Hematopoietic multipotent progenitor cell treated with erythropoietin and hydrocortisone succinate and interleukin-3 and kit ligand, for 15 days (in vitro differentiated cells): ENCODE measurements around the gene PLA2G6.
"Not testable (repeated sequence)": the region's sequence is repeated elsewhere in the genome, so short reads cannot be mapped to it uniquely, and the experiment has no call there.

Experiments
- DNase-seq: peaks from one replicate; pipeline ENCODE4 v3.0.0-alpha.2; 2015; ENCODE audit warnings: low spot score

The PLA2G6 gene

GRCh38 chr22:38082986-38083710, 98.5 kb downstream of the PLA2G6 start:
- DNase-seq, result no peak

GRCh38 chr22:38081941-38082828, 99.4 kb downstream of the PLA2G6 start:
- DNase-seq, result no peak

DNA sequence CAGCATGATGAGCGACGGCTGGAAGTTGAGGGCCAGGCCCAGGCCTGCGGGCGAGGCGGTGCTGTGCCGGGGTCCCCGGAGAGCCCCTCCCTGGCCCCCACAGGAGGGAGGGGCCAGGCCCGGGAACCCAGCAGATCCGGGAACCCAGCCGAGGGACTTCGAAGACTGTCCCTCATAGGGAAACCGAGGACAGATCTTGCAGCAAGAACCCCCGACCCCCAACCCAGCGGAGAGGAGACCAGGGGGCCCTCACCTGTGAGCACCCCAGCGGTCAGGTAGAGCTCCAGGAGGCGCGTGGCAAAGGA, 100.0 kb downstream of the PLA2G6 start:
- no peak for DNase-seq

GRCh38 chr22:38080850-38081635, 100.6 kb downstream of the PLA2G6 start:
- DNase-seq, result no peak

GRCh38 chr22:38080474-38080849, 101.2 kb downstream of the PLA2G6 start:
- DNase-seq, result no peak

GRCh38 chr22:38079804-38080203, 101.8 kb downstream of the PLA2G6 start:
- no peak for DNase-seq

DNA sequence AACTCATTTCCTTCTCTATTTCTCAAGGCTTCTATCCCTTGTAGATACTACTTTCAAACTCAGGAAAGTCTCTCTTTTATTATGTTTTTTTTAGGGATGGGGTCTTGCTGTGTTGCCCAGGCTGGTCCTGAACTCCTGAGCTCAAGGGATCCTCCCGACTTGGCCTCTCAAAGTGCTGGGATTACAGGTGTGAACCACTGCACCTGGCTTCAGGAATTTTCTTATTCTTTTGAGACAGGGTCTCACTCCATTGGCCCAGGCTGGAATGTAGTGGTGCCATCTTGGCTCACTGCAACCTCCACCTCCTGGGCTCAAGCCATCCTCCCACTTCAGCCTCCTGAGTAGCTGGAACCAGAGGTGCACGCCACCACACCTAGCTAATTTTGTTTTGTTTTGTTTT, 102.4 kb downstream of the PLA2G6 start:
- not testable (repeated sequence) for DNase-seq

- DNase-seq, result no peak
Observed at GRCh38 chr22:38078046-38078840, 103.4 kb downstream of the PLA2G6 start.

DNA sequence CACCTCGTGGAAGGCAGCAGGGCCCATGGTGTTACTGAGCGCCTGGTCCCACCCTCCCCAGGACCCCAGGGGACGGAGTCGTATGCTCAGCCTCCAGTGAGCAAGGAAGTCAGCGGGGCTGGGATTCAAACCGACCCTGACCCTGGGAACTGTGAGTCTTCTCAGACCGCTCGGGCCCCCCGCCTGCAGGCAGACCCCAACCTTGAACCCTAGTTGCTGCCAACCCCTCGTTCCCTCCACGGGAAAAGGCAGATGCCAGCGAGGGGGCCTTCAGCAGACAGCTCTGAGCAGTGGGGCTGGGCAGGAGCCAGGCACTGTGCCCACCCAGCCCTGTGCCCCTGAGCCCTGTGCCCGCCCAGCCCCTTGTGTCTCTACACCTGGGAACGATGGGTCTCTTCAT, 104.0 kb downstream of the PLA2G6 start:
- DNase-seq, result no peak

DNA sequence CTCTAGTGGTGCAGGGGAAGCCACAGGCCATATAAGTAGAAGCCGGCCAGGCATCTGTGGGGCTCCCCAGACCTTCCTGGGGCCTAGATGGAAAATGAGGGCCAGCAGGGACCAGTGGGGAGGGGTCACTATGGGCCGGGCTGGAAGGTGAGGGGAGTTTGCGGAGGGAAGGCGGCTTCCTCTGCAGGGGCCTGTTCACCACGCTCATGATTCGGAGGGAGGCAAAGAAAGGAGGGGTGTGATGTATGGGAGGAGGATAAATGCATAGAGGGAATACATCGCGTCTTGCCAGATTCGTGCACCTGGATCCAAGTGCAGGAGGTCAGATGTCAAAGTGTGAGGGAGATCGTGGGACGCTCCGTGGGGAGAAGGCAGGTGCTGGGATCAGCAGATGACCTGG, 104.5 kb downstream of the PLA2G6 start:
- no peak for DNase-seq

DNA sequence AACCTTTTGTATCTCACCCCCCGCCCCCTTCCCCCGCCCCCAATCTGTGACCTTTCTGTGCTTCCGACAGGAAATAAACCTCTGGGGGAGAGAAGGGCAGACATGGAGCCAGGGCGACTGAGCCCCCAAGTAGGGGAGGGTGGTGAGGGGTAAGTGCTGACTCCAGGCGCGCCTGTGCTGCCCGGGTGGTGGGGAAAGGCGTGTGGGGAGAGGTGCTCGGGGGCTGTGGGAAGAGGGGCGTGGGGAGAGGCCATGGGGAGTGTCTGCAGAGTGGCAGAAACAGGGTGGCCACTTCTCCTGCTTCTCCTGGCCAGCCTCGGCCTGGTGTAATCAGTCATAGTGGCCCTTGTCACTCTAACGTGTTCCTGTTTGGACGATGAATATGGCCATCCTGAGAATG, 105.7 kb downstream of the PLA2G6 start:
- DNase-seq, result no peak

DNA sequence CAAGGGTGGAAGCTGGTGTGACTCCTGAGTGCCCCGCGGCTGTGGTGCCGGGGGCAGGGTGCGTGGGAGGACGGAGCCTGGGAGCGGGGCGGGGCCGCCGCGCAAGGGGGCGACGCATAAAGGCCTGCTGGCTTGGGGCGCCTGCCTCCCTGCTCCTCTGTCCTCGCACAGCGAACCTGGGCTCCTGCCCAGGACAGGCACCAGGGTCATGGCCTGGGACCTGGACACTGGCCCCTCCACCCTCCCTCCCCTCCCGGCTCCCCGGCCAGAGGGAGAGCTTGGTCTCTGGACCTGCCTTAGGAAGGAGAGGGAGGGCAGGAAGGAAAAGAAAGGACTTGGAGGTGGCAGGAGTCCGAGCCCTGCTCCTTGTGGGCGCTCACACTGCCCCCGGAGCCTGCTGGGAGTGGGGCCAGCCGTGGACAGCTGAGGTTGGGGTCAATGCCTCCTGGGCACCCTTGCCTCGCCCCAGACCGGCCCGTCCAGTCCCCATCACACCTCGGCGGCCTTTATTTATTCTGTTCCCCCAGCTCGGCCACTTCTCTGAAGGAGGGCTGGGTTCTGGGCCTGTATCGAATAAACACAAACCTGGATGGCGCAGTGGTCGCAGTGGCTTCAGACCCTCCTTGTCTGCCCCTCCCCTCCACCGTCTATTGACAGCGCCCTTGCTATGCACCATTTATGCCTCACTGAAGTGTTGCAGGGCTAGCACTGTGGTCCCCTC, 106.4 kb downstream of the PLA2G6 start:
- DNase-seq, result no peak

DNA sequence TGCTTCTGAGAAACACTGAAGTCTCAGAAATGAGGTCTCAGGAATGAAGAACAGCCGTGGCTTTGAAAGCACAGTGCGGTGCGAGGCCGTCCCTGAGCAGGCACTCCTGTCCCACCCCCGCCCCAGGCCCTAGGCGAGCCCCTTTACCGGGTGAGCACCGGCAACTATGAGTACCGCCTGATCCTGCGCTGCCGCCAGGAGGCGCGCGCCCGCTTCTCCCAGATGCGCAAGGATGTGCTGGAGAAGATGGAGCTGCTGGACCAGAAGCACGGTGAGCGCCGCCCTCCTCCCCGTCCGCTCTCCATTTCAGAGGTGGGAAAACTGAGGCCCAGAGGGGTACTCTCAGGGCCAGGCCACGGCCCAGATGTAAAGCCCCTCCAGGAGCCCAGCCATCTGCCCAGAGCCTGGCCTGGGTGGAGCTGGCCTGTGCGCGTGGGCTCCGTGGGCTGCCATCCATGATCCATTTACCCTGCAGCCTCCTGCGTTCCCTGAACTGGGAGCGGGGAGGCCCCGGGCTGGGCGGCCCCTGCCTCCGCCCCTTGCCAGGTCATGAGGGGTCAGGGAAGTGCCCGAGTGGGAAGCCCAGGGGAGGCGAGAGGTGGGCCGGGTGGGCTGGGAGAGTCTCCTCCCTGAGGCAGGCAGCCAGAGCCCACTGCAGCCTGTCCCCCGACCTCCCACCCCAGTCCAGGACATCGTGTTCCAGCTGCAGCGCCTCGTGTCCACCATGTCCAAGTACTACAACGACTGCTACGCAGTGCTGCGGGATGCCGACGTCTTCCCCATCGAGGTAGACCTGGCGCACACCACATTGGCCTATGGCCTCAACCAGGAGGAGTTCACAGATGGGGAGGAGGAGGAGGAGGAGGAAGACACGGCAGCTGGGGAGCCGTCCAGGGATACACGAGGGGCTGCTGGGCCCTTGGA, 107.2 kb downstream of the PLA2G6 start:
- no peak for DNase-seq

DNA sequence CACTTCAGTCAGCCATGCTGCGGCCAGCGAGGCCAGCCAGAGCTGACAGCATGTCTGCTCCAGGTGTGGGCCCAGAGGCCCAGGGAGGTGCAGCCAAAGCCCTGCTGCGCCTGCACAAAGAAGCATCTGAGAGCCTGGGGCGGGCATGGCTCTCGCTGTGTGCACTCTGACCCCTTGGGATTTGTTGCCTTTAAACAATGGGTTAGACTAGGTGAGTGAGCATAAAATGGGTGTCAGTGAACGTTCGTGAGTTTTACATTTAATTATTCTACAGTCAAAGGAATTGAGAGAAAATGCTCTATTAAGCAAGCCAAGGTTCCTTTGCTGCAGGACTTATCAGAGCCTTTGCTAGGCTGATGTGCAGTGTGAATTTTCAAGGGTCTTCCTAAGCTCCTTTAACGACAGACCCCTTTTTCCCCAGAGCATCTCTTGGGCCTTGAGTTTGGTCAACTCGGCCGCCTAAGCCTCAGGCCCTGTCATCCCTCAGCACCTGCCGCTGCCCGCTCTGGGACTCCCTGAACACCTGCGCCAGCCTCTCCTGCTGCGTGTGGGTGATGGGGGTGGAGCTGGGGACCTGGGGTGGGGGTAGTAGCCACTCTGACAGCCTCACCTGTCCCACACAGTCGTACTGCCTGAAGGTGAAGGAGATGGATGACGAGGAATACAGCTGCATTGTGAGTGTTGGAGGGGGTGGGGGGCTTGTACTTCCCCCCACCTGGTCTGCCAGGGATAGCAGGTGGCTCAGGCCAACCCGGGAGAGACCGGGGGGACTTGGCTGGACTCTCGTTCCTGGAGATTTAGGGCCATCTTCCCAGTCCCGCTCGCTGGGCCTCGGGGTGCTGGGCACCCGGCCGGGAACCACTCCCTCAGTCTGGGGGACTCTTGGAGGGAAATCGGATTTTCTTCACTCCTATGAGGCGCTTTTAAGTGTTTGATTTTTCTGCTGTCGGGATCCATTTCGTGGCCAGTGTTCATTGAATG, 108.2 kb downstream of the PLA2G6 start:
- DNase-seq, result no peak

DNA sequence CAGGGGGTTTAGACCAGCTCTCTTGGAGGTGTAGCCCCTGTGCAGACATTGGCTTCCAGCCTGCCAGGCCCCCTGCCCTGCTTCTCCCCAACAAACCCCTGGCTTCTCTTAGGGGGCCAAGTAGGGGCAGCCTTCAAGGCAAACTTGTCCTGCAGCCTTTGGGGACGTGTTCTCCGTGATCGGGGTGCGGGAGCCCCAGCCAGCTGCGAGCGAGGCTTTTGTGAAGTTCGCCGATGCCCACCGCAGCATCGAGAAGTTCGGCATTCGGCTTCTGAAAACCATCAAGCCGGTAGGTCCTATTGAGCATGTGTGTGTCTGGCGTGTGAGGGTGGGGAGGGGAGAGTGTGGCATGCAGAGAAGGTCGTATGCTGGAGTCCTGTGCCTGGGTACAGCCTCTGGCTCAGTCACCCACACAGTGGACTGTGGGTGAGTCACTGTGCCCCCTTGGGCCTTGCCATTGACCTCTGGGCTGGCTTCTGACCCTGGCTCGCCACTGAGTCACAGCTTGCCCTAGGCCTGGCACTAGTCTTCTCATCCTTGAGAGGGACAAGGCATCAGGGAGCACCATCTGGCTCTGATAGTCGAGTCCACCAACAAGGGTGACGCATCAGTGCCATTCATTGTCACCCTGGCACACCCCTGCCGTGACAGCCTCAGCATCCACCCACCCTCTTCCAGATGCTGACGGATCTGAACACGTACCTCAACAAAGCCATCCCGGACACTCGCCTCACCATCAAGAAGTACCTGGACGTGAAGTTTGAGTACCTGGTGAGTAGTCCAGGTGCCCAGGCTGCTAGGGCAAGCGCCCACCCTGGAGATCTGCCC, 109.1 kb downstream of the PLA2G6 start:
- no peak for DNase-seq

- no peak for DNase-seq
Observed at GRCh38 chr22:38071421-38072321, 110.0 kb downstream of the PLA2G6 start.
